Heart left ventricle (tissue), 13 donors: ENCODE data around the gene AP3S2.

Experiments
- CTCF ChIP-seq, 12 donors: fragments of 200-600 bp; sonication (generic) in 4 of 12; IDR thresholded peaks; one replicate each; pipeline versions ENCODE4 v1.5.0 to v1.8.0; 2018 to 2022; ENCODE audit warnings: antibody characterized with exemption in 12 of 12, mild to moderate bottlenecking in 5 of 12
- POLR2A ChIP-seq, 2 donors: fragments of 450-650 bp; IDR thresholded peaks; one replicate each; pipeline ENCODE4 v1.6.1; 2017; ENCODE audit warnings: antibody characterized with exemption in 2 of 2, mild to moderate bottlenecking in 2 of 2, moderate library complexity in 2 of 2
- donor health status: ischemic (EF 13 %, LVEDD 7.1; RV severe dilation, severe dysfunction).
- donor health status: DM: no; HTN: yes; CAD: no.
- donor health status: DM: no; HTN: no; CAD: no.
- donor health status: ischemic (EF 25% LVEDD 6.9; RV normal size, moderate dysfunction).
- donor health status: ischemic (EF 25% LVEDD 5.7; RV mildly dilated, moderate dysfunction).
- donor health status: ischemic (EF 35%, LVEDD 5.7; RV mildly dilated, moderate dysfunction).
- donor health status: nonischemic (EF 11% LVEDD 7.7; RV severe dilation, severe dysfunction).
- donor health status: DM: yes; HTN: yes; CAD: no.
- donor health status: PGD.
- donor health status: ischemic (EF 29% LVEDD 5.4; RV normal size, mild dysfunction).
- donor health status: nonischemic (EF 23%, LVEDD 6.1; RV moderate dilation, normal function).

- TF ChIP-seq CTCF (IDR thresholded peaks at IDR 0.05) (no peak), POLR2A (IDR thresholded peaks at IDR 0.05) (no peak)
These were observed 103.1 kb downstream of the AP3S2 start for GRCh38 chr15:89790661-89791060.
